Measurements from ENCODE around the gene ASAP3.

DNA sequence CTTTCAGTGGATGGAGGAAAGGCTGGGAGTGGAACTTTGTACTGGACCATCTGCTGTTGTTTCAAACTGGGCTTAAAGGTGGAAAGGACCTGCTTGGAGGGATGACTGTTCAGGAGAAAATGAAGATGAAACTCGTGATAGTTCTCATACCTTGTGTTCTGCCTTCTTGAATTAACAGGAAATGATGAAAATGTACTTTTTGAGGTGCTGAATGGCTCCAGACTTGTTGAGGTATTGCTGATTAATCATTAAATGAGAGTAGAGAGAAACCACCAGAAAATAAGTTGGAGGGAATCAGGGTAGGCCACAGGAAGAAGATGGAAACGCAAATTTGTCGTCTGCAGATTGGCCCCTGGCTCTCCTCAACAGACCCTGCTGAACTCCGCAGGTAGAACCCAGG is 88.1 kb downstream of the ASAP3 start:
- no peak for TF ChIP-seq EZH2 (IDR thresholded peaks at IDR 0.05)
- no peak for TF ChIP-seq POLR2AphosphoS5 (IDR thresholded peaks at IDR 0.05; ENCODE audit: borderline replicate concordance, low read depth, low read length)
- TF ChIP-seq FOXP2 (optimal IDR thresholded peaks at IDR 0.05; ENCODE audit: control extremely low read depth, extremely low read length, insufficient read depth), result no peak

Measured in SK-N-MC (cell line).